GM12873 (cell line): ENCODE data around the gene ADCY10.

Experiments
- TF ChIP-seq, protein P1 (sequence below): IDR thresholded peaks from 2 replicates; pipeline ENCODE4 v1.5.1; 2012; ENCODE audit warnings: low read depth, mild to moderate bottlenecking, moderate library complexity, low read length, control low read depth; ENCODE audit not compliant: insufficient read depth; ENCODE audit errors: missing control alignments

ADCY10 gene

DNA sequence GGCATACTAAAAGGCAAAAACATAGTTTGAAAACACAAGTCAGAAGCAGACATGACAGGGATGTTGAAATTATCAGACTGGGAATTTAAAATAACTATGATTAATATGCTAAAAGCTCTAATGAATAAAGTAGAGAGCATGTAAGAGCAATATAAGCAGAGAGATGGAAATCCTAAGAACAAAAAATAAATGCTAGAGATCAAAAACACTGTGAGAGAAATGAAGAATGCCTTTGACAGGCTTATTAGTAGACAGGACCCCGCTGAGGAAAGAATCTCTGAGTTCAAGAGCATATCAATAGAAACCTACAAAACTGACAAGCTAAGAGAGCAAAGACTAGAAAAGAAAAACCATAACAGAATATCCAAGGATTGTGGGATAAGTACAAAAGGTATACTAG is 98.3 kb downstream of the ADCY10 start:
- TF ChIP-seq, protein P1, sequence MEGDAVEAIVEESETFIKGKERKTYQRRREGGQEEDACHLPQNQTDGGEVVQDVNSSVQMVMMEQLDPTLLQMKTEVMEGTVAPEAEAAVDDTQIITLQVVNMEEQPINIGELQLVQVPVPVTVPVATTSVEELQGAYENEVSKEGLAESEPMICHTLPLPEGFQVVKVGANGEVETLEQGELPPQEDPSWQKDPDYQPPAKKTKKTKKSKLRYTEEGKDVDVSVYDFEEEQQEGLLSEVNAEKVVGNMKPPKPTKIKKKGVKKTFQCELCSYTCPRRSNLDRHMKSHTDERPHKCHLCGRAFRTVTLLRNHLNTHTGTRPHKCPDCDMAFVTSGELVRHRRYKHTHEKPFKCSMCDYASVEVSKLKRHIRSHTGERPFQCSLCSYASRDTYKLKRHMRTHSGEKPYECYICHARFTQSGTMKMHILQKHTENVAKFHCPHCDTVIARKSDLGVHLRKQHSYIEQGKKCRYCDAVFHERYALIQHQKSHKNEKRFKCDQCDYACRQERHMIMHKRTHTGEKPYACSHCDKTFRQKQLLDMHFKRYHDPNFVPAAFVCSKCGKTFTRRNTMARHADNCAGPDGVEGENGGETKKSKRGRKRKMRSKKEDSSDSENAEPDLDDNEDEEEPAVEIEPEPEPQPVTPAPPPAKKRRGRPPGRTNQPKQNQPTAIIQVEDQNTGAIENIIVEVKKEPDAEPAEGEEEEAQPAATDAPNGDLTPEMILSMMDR = no peak

- TF ChIP-seq, protein P1 = no peak
Measured at GRCh38 chr1:167812972-167813371, 101.0 kb downstream of the ADCY10 start.

- TF ChIP-seq, protein P1 = no peak
Measured at GRCh38 chr1:167808690-167809089, 105.2 kb downstream of the ADCY10 start.

DNA sequence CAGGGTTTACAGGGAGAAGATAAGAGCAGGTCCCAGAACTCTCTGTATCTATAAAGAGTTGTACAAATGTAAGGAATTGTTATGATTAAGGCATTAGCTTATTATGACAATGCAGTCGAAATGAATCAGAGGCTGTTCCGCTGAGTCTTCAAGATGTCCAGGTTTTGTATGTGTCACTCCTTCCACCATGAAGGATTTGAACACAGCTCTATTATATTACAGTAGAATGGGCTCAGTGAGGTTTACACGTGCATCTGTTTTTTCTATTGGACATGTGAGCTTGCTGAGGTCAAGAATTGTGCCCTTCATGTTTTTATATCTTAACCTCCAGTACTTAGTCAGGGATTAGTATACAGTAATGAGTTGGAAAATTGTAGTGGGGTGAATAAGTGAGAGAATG is 105.8 kb downstream of the ADCY10 start:
- TF ChIP-seq, protein P1 = no peak

- TF ChIP-seq, protein P1 = no peak
Measured at GRCh38 chr1:167805041-167805556, 108.8 kb downstream of the ADCY10 start.

- TF ChIP-seq, protein P1 = peak; percentile 100
Measured at GRCh38 chr1:167803358-167804207, 110.4 kb downstream of the ADCY10 start.

GRCh38 chr1:167802235-167802634 is 111.7 kb downstream of the ADCY10 start:
- TF ChIP-seq, protein P1 = no peak
